GM15510 (cell line): ENCODE data around the gene GDPD3.

Experiments
- POLR2A ChIP-seq: IDR thresholded peaks from 3 replicates; pipeline ENCODE4 v1.6.1; 2011; ENCODE audit warnings: borderline replicate concordance; ENCODE audit not compliant: insufficient read length; ENCODE audit errors: extremely low read depth

GDPD3 gene

DNA sequence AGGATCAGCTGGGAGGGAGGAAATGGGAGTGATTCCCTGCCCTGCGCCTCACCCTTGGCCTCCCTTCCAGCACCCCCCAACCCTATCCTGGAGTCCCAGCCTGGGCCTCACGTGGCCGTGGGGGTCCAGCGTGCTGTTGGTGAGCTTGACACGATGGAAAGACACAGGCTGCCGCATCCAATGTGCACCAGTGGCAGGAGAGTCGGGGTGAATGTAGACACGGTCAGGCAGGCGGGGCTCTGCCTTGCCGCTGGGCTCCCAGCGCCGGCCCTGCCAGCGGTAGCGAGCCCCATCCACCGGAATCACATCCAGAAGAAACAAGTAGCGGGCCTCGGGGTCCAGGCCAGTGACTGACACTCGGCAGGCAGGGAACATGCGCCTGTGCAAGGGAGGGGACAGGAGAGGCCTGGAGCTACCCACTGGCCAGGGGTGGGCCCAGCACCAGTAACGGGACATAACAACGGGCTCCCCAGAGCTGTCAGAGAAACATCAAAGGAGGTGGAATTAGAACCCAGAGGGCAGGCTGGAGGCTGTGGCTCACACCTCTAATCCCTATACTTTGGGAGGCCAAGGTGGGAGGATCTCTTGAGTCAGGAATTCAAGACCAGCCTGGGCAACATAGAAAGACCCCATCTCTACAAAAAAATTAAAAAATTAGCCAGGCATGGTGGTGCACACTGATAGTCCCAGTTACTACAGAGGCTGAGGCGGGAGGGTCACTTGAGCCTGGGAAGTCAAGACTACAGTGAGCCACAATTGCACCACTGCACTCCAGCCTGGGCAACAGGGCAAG, 24.3 kb downstream of the GDPD3 start:
- no peak for TF ChIP-seq POLR2A

DNA sequence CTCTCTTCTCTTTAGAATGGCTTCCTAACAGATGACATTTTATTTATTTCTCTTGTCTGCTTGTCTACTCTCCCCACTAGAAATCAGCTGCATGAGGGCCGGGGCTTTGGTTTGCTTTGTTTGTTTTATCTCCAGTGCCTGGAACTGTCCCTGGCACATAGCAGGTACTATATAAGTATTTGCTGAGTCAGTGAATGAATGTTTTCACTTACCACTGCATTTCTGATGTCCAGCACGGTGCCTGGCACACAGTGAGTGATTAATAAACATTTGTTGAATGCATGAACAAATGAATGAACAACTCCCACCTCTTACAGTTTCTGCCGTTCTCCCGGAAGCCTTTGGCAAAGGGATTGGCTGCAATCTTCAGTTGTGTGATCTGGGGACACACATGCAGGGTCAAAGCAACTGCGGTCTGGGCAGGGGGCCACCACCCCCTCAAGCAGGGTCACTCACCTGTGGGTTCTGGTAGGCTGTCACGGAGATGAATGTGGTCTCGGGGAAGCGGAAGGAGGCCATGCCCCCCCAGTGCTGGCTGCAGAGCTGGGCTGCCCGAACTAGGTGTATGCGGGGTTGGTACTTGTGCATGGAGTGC, 25.0 kb downstream of the GDPD3 start:
- TF ChIP-seq POLR2A = no peak

DNA sequence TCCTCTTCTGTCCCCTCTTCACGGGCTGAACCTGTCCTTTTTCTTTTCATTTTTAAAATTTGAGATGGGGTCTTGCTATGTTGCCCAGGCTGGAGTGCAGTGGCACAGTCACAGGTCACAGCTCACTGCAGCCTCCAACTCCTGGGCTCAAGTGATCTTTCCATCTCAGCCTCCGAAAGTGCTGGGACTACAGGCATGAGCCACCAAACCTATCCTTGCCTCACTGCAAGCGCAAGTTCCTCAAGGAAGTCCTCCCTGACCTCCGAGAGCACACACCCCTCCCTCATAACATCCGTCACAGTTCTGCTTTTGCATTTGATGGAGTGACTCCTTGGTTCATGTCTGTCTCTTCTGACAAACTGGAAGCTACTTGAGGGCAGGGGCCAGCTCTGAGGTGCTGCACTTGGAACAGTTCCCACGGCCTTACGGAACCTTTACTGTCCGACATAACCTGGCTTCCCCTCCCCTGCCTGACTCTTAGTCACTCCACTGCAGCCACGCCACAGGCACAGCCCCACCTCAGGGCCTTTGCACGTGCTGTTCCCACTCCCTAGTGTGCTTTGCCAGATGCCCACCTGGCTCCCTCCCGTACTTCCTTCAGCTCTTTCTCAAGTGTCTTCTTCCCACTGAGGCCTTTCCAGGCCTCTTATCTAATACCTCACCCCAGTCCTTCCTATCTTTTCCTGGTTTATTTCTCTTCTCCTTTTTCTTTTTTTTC, 26.0 kb downstream of the GDPD3 start:
- TF ChIP-seq POLR2A = no peak

DNA sequence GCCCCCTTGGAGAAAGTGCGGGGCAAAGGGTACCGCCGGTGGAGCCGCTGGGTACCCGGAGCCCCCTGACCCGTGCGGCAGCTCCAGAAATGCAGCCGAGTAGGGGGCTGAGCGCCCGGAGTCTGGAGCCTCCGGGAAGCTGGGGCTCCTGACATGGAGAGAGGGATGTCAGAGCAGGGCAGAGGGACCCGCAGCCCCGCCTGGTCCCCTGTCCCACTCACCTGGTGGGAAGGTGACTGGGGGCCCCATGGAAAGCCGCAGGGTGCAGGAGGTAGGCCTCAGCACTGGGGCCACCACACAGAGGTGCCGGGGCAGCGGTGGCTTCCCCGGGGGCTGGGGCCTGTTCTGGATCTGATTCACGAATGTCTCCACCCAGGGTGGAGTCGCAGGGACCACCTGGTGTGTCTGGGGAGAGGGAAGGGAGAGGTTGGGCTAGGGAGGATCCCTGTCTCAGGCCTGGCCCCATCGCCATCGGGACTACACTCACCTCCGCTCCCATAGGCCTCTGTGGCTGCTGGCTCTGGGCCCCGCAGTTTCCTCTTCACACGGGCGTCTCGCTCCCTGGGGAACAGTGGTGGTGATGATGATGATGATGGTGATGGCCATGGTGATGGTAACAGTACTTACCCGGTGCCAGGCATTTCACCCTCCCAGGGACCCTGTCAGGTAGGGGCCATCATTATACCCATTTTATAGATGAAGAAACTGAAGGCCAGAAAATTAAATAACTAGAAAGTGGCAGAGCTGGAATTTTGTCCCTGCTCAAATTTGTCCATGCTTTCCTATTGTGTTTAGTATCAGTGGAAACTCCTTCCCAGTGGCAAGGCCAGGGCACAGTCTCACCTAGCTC, 26.8 kb downstream of the GDPD3 start:
- TF ChIP-seq POLR2A = no peak

DNA sequence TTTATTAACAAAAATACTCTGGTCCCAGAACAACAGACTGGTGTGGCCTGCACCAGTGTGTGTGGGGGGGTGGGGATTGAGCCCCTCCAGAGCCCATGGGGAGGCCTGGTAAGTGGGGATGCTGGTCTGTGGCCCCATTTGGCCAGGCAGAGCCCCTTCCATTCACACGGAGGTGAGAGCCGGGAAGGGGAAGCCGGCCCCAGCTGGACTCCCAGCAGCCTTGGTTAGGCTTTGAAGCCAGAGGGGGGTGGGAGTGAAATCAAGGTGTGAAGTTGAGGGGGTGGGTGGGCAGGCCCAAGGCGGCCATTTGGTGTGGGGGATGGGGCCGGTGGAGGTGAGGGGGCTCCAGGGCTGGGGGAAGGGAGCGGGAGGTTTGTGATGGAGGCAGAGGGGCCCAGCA, 27.5 kb downstream of the GDPD3 start:
- no peak for TF ChIP-seq POLR2A

DNA sequence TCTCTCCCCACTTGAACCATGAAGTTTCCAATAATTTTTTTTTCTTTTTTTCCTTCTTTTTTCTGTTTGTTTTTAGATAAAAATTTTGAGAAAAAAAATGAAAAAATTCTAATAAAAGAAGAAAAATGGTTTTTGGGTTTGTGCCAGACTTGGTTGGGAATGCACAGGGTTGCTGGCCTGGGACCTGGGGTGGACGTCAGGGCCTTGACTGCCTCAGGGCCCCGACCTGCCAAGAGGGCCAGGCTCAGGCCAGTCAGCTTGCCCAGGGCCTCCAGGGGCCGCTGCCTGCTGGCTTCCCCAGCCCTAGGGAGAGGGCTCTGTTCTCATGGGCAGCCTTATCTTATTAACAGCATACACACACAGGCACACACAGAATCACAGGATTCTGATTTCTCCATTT, 28.1 kb downstream of the GDPD3 start:
- no peak for TF ChIP-seq POLR2A

DNA sequence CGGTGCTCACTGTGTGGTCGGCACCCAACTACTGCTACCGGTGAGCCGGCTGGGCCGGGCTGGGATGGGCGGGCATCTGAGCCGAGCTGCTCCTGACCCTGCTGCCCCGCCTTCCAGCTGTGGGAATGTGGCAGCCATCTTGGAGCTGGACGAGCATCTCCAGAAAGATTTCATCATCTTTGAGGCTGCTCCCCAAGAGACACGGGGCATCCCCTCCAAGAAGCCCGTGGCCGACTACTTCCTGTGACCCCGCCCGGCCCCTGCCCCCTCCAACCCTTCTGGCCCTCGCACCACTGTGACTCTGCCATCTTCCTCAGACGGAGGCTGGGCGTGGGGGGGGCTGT, 28.5 kb downstream of the GDPD3 start:
- no peak for TF ChIP-seq POLR2A

DNA sequence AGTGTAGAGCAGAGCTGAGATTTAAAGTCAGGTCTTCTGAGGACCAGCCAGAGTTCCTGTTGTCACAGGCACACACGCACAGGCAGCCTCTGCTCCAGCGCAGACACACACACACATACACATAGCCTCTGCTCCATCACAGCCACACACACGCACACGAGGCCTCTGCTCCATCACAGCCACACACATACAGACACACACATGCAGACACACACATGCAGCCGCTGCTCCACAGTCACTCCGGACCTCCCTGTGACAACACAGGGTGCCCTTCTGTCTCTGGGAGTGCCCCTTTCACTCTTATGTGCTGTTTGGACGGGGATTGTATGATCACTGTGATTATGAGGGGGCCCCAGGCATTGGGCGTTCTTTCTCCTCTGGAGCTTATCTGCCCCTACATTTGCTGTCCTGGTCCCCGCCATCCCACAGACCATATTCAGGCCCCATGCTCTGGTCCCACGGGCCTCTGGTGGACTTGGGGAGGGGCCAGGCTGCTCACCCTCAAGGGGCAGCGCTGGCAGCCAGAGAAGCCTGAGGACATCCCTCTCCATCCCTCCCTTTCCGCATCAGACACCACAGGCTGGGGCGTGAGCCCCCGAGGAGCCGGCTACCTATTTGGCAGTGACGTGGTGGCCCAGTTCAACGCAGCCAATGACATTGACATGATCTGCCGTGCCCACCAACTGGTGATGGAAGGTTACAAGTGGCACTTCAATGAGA, 29.1 kb downstream of the GDPD3 start:
- no peak for TF ChIP-seq POLR2A

DNA sequence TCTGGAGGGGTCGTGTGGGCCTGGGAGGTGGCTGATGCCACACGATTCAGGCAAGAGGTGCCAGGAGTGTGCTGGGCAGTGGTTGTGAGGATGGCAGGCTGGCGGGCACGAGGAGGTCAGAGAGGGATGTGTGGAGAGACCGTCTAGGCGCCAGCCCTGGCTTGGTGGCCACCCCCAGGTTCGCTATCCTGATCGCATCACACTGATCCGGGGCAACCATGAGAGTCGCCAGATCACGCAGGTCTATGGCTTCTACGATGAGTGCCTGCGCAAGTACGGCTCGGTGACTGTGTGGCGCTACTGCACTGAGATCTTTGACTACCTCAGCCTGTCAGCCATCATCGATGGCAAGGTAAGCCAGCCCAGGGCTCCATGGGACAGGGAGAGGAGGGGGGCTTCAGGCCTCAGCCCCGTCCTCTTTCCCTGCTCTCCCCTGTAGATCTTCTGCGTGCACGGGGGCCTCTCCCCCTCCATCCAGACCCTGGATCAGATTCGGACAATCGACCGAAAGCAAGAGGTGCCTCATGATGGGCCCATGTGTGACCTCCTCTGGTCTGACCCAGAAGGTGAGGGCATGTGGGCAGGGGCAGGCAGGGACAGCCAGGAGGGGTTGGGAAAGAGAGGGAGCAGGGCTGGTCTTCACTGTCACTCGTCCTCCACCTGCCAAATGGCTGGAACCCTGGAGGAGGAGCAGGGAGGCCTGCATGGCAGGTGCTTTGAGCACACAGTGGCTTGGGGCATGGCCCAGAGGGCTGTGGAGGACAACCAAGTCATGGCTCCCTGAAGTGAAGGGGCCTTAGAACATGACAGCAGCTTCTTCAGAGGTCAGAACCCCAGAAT, 29.9 kb downstream of the GDPD3 start:
- TF ChIP-seq POLR2A = no peak

DNA sequence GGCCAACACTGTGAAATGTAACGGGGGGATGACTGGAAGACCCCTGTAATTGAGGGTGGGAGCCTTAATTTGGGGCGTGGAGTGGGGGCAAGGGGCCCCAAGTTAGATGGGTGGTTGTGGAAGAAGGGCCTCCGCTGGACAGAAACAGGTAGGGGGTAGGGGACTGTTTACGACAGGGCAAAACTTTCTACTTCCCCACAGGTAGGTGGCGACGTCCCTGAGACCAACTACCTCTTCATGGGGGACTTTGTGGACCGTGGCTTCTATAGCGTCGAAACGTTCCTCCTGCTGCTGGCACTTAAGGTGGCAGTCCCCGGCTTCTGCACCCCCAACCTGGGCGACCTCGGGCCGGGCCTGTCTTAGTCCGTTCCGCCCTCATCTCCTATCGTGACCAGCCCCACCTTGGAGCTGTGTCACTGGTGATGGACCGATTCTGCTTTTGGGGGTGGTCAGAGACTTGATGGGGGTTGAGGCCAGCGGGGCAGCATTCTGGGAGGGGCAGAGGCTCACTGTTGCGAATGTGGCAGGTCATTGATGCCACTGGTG, 30.7 kb downstream of the GDPD3 start:
- TF ChIP-seq POLR2A = no peak

DNA sequence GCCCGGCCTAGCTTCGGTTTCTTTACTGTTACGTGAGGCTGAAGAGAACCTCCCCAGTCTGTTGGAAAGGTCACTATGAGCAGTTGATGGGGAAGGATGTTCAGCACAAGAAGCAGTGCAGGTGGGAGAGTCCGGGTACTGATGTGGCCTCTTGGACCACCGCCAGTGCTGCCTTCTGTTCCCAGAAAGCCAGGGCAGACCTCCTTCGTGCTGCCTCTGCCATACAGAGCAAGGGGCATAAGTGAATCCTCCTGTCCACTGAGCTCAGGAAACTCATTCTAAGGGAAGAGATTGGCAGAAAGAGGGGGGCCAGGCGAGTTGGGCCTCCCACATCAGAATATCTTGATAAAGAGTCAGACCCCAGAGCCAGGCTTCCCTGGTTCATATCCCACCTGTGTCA, 33.9 kb downstream of the GDPD3 start:
- no peak for TF ChIP-seq POLR2A

DNA sequence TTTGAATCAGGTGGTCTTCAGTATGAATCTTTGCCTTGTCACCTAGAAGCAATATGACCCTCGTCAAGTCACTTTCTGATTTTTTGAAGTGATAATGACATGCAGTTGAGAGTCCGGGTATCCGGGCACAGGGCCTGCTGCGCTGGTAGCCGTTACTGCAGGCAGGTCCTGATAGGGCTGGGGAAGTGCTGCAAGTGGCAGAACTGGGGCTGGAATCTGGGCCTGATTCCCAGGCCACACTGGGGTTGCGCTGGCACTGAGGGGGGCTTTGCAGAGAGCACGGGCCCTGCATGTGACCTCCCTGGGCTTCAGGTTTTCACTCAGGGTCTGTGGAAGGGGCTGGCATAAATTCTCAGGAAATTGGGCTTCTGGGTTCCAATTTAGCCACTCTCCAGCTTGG, 34.6 kb downstream of the GDPD3 start:
- no peak for TF ChIP-seq POLR2A

DNA sequence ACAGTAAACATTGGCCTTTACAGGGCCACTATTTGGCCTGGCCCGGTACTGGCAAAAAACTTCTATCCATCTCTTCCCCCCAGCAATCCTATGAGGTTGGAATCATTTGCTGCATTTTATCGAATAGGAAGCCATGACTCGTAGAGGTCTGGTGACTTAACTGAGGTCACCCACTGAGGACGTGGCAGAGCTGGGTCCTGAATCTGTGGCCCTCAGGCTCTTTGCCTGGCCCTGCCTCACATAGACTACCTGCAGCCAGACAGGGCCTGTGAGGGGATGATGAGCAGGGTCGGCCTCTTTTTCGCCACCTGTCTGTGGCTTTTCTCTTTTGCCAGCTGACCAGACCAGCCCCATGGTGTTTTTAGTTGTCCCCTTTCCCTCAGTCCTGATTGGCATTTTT, 35.7 kb downstream of the GDPD3 start:
- no peak for TF ChIP-seq POLR2A
